K562 (cell line): ENCODE results near the gene MYO1A. TPM values are rescaled to one million over a fixed set of nuclear protein-coding genes. Genes with fewer than 3 reads are reported as not detected.

Experiments
- ATAC-seq: fragments of 200-7000 bp; cut with Tn5 transposase; 3 replicates; pipeline ENCODE4 v1.9.1; 2020; ENCODE audit warnings: moderate library complexity
- BruUV-seq: library from RNA; stranded (reverse); fragments of 400-500 nt; replicated peaks from 2 replicates; lab custom pipeline; 2021; lab: Mats Ljungman, UMichigan
- CTCF ChIA-PET: fragments of 300-600 bp; formaldehyde crosslinking; extraction: SDS; loops from one replicate; lab custom pipeline; 2021; ENCODE audit warnings: low intra/inter-chr PET ratio; lab: Yijun Ruan, JAX
- POLR2A ChIA-PET: fragments of 300-600, 350-650 bp; sonication (Branson Sonifier 250); formaldehyde crosslinking; extraction: SDS; loops from one replicate; lab custom pipeline; 2021; ENCODE audit warnings: antibody characterized with exemption, inconsistent platforms; lab: Yijun Ruan, JAX
- DNase-seq, 4 experiments: peaks; one replicate each; pipeline versions ENCODE4 v3.0.0 to v3.0.0-alpha.2; 2011 to 2018; ENCODE audit warnings: low spot score in 3 of 4, mixed read lengths in 3 of 4; ENCODE audit errors: extremely low read depth in 1 of 4
- FAIRE-seq: peaks from 2 replicates; lab custom pipeline; 2011; peaks lifted over from hg19 to GRCh38; lab: Jason Lieb, UNC
- H2AFZ ChIP-seq: 2 replicates; pipeline ENCODE4 v1.6.0; 2011; ENCODE audit warnings: low read depth, low read length, control low read depth, inconsistent platforms
- H3K27ac ChIP-seq: fragments of 200-600 bp; 3 replicates; pipeline ENCODE4 v1.8.0; 2011; ENCODE audit warnings: low read depth, mild to moderate bottlenecking, control low read depth, inconsistent platforms, low read length, moderate library complexity, mixed read lengths; ENCODE audit errors: extremely low read depth
- H3K27me3 ChIP-seq, 2 experiments: fragments of 300-600 bp in 1 of 2; 2 replicates in 1 of 2; 3 replicates in 1 of 2; pipeline versions ENCODE4 v1.6.0 to v1.8.0; 2011; ENCODE audit warnings: inconsistent platforms in 2 of 2, low read length in 2 of 2, mild to moderate bottlenecking in 1 of 2, mixed read lengths in 1 of 2, moderate library complexity in 1 of 2; ENCODE audit not compliant: control insufficient read depth in 2 of 2, insufficient read depth in 2 of 2
- H3K36me3 ChIP-seq: fragments of 300-600 bp; 3 replicates; pipeline ENCODE4 v1.8.0; 2011; ENCODE audit warnings: mild to moderate bottlenecking, low read length, inconsistent platforms; ENCODE audit not compliant: control insufficient read depth, insufficient read depth
- H3K4me1 ChIP-seq, 2 experiments: fragments of 200-600 bp in 1 of 2; replicated peaks in 1 of 2; 2 replicates in 1 of 2; 3 replicates in 1 of 2; pipeline versions ENCODE4 v1.5.1 to v1.8.0; 2011; ENCODE audit warnings: inconsistent platforms in 2 of 2, low read length in 2 of 2, mild to moderate bottlenecking in 1 of 2, mixed read lengths in 1 of 2, moderate library complexity in 1 of 2; ENCODE audit not compliant: control insufficient read depth in 2 of 2, insufficient read depth in 2 of 2
- H3K4me2 ChIP-seq: 2 replicates; pipeline ENCODE4 v1.6.1; 2011; ENCODE audit warnings: low read length, control low read depth, inconsistent platforms, mixed read lengths; ENCODE audit not compliant: insufficient read depth
- H3K4me3 ChIP-seq: fragments of 200-600 bp; sonication (generic), shearing (Covaris generic); 2 replicates; pipeline ENCODE4 v1.5.1; 2016; ENCODE audit warnings: control low read depth, inconsistent platforms
- H3K79me2 ChIP-seq: fragments of 200-600 bp; 3 replicates; pipeline ENCODE4 v1.8.0; 2011; ENCODE audit warnings: low read length, inconsistent platforms; ENCODE audit not compliant: control insufficient read depth, insufficient read depth
- H3K9ac ChIP-seq, 2 experiments: 2 replicates each; pipeline versions ENCODE4 v1.6.0 to v1.6.1; 2011; ENCODE audit warnings: low read depth in 2 of 2, low read length in 2 of 2, control low read depth in 1 of 2, inconsistent platforms in 1 of 2, mild to moderate bottlenecking in 1 of 2, mixed read lengths in 1 of 2; ENCODE audit not compliant: insufficient read depth in 1 of 2
- H3K9me1 ChIP-seq: one replicate; pipeline ENCODE4 v1.6.0; 2011; ENCODE audit warnings: inconsistent platforms, mild to moderate bottlenecking, low read length, moderate library complexity; ENCODE audit not compliant: control insufficient read depth, insufficient read depth
- H3K9me3 ChIP-seq: replicated peaks from 2 replicates; pipeline ENCODE4 v1.5.1; 2011; ENCODE audit warnings: low read depth, low read length, inconsistent platforms; ENCODE audit not compliant: control insufficient read depth, insufficient read depth
- H4K20me1 ChIP-seq: replicated peaks from 2 replicates; pipeline ENCODE4 v1.6.1; 2011; ENCODE audit warnings: low read length, inconsistent platforms, mixed read lengths; ENCODE audit not compliant: control insufficient read depth, insufficient read depth
- DPF2 ChIP-seq: fragments of 450-650 bp; IDR thresholded peaks from 2 replicates; pipeline ENCODE4 v1.6.1; 2016
- FOXA1 ChIP-seq: fragments of 450-650 bp; IDR thresholded peaks from 2 replicates; pipeline ENCODE4 v1.6.1; 2016; ENCODE audit warnings: mild to moderate bottlenecking, borderline replicate concordance
- HCFC1 ChIP-seq: IDR thresholded peaks from 2 replicates; pipeline ENCODE4 v1.6.1; 2012; ENCODE audit warnings: low read depth, low read length, improper control_type of control experiment
- HEY1 ChIP-seq: fragments of 250-450 bp; sonication (Bioruptor Pico); IDR thresholded peaks from 2 replicates; pipeline ENCODE4 v1.5.0; 2020; ENCODE audit warnings: mild to moderate bottlenecking, moderate library complexity, borderline replicate concordance
- LARP7 ChIP-seq: fragments of 450-650 bp; IDR thresholded peaks from 2 replicates; pipeline ENCODE4 v1.6.1; 2016
- MCM2 ChIP-seq: fragments of 450-650 bp; IDR thresholded peaks from 2 replicates; pipeline ENCODE4 v1.6.1; 2017; ENCODE audit warnings: low read depth, mild to moderate bottlenecking
- MCM3 ChIP-seq: fragments of 450-650 bp; IDR thresholded peaks from 2 replicates; pipeline ENCODE4 v1.6.1; 2016
- MYC ChIP-seq, 2 experiments: fragments of 250-450 bp in 1 of 2; sonication (Bioruptor Pico) in 1 of 2; IDR thresholded peaks; 2 replicates each; pipeline versions ENCODE4 v1.5.1 to v1.6.1; 2012 to 2021; ENCODE audit warnings: low read depth in 2 of 2, borderline replicate concordance in 1 of 2, improper control_type of control experiment in 1 of 2, low read length in 1 of 2, mild to moderate bottlenecking in 1 of 2, moderate library complexity in 1 of 2
- PHF20 ChIP-seq: fragments of 450-650 bp; IDR thresholded peaks from 2 replicates; pipeline ENCODE4 v1.6.1; 2018; ENCODE audit not compliant: partially characterized antibody
- RFX5 ChIP-seq: IDR thresholded peaks from 2 replicates; pipeline ENCODE4 v1.6.1; 2011; ENCODE audit warnings: low read depth, mild to moderate bottlenecking, improper control_type of control experiment, low read length
- TEAD2 ChIP-seq: fragments of 450-650 bp; IDR thresholded peaks from 2 replicates; pipeline ENCODE4 v1.6.1; 2016; ENCODE audit warnings: missing genetic modification characterization, control low read depth, missing compliant biosample characterization
- ZFP1 ChIP-seq: fragments of 450-650 bp; formaldehyde crosslinking; IDR thresholded peaks from 2 replicates; pipeline ENCODE4 v1.4.0; 2020; ENCODE audit warnings: mild to moderate bottlenecking, mixed read lengths
- ZKSCAN1 ChIP-seq: fragments of 150-350 bp; IDR thresholded peaks from 2 replicates; pipeline ENCODE4 v1.6.1; 2016; ENCODE audit warnings: low read depth, low read length
- WGBS: fragments of 100-300 bp; shearing (Covaris generic); methylation state at CpG from one replicate; pipeline ENCODE4 v1.1.6; 2016; ENCODE audit warnings: low coverage, mixed read lengths; ENCODE audit not compliant: insufficient coverage; ENCODE audit errors: missing lambda C conversion rate; 5-methylcytosine and 5-hydroxymethylcytosine counted together
- in situ Hi-C: fragments of 300-500 bp; cut with MboI; formaldehyde crosslinking; loops from 4 replicates; pipeline ENCODE4 v1.15.0; 2018; ENCODE audit warnings: inconsistent platforms, mixed read lengths
- intact Hi-C: fragments of 100-400 bp; cut with micrococcal nuclease; formaldehyde crosslinking; loops from 2 replicates; pipeline ENCODE4 v1.14.2; 2022
- polyA plus RNA-seq, 8 experiments: library from polyadenylated mRNA; depleted of rRNA in 4 of 8; stranded (reverse) in 5 of 8; unstranded in 3 of 8; fragments of >200 nt; fragmentation: Nextera tagmentation in 2 of 8; fragmentation: Illumina TruSeq in 1 of 8; extraction: Ambion mirVana in 2 of 8; extraction: Trizol in 1 of 8; gene quantifications; 2 replicates each; pipeline versions ENCODE4 v1.2.1 to v1.2.3, GENCODE V29; 2011 to 2014; ENCODE audit warnings: inconsistent platforms in 1 of 8, missing spikeins in 1 of 8
- total RNA-seq, 7 experiments: library from RNA; depleted of rRNA in 6 of 7; stranded (reverse); fragments of >200 nt in 6 of 7; fragmentation: Illumina TruSeq in 2 of 7; extraction: Trizol in 2 of 7; gene quantifications; 2 replicates each; pipeline versions ENCODE4 v1.2.1 to v1.2.3, GENCODE V29; 2011 to 2021; ENCODE audit warnings: low replicate concordance in 1 of 7
- TF ChIP-seq, protein P1 (sequence below): fragments of 450-650 bp; formaldehyde crosslinking; IDR thresholded peaks from 2 replicates; pipeline ENCODE4 v1.4.0; 2022; ENCODE audit warnings: missing genetic modification characterization
- TF ChIP-seq, protein P2 (sequence below): fragments of 250-450 bp; sonication (Bioruptor Pico); IDR thresholded peaks from 2 replicates; pipeline ENCODE4 v1.4.0; 2020; ENCODE audit warnings: mild to moderate bottlenecking, moderate library complexity
- TF ChIP-seq, protein P3 (sequence below): IDR thresholded peaks from 3 replicates; pipeline ENCODE4 v1.6.1; 2011; ENCODE audit warnings: borderline replicate concordance, mild to moderate bottlenecking, moderate library complexity; ENCODE audit not compliant: insufficient read length; ENCODE audit errors: extremely low read depth

Gene MYO1A
- total and polyA plus RNA-seq, 9 of the 15 experiments (the other 6 are each of a cell fraction or from before 2014, with no cell fraction given) = 0.03 to 0.29 (median 0.14) TPM; not detected in 2

- FAIRE-seq = peak; percentile 91
- peak overlapping the region; percentile 64; the same call in 1 of the 2 replicates for H2AFZ ChIP-seq
- TF ChIP-seq HCFC1 (no peak), LARP7 (0 out of 2 replicates have a peak, but pooled peaks have one; percentile 15), FOXA1 (no peak), DPF2 (peak; percentile 99), ZFP1 (CRISPR knock-in tag) (no peak), HEY1 (CRISPR knock-in tag) (no peak), PHF20 (no peak), MCM3 (no peak), MCM2 (no peak), TEAD2 (no peak), MYC (IDR thresholded peaks at IDR 0.05; ENCODE audit: low read depth, low read length) (peak; percentile 84), MYC (CRISPR knock-in tag; IDR thresholded peaks at IDR 0.05; ENCODE audit: borderline replicate concordance, low read depth) (no peak), ZKSCAN1 (peak; percentile 66; the same call in 1 of the 2 replicates), RFX5 (no peak)
- TF ChIP-seq, protein P1, sequence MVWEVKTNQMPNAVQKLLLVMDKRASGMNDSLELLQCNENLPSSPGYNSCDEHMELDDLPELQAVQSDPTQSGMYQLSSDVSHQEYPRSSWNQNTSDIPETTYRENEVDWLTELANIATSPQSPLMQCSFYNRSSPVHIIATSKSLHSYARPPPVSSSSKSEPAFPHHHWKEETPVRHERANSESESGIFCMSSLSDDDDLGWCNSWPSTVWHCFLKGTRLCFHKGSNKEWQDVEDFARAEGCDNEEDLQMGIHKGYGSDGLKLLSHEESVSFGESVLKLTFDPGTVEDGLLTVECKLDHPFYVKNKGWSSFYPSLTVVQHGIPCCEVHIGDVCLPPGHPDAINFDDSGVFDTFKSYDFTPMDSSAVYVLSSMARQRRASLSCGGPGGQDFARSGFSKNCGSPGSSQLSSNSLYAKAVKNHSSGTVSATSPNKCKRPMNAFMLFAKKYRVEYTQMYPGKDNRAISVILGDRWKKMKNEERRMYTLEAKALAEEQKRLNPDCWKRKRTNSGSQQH = 0 out of 2 replicates have a peak, but pooled peaks have one; percentile 28
- TF ChIP-seq, protein P2, sequence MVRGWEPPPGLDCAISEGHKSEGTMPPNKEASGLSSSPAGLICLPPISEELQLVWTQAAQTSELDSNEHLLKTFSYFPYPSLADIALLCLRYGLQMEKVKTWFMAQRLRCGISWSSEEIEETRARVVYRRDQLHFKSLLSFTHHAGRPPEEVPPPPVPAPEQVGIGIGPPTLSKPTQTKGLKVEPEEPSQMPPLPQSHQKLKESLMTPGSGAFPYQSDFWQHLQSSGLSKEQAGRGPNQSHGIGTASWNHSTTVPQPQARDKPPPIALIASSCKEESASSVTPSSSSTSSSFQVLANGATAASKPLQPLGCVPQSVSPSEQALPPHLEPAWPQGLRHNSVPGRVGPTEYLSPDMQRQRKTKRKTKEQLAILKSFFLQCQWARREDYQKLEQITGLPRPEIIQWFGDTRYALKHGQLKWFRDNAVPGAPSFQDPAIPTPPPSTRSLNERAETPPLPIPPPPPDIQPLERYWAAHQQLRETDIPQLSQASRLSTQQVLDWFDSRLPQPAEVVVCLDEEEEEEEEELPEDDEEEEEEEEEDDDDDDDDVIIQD = no peak
- TF ChIP-seq, protein P3, sequence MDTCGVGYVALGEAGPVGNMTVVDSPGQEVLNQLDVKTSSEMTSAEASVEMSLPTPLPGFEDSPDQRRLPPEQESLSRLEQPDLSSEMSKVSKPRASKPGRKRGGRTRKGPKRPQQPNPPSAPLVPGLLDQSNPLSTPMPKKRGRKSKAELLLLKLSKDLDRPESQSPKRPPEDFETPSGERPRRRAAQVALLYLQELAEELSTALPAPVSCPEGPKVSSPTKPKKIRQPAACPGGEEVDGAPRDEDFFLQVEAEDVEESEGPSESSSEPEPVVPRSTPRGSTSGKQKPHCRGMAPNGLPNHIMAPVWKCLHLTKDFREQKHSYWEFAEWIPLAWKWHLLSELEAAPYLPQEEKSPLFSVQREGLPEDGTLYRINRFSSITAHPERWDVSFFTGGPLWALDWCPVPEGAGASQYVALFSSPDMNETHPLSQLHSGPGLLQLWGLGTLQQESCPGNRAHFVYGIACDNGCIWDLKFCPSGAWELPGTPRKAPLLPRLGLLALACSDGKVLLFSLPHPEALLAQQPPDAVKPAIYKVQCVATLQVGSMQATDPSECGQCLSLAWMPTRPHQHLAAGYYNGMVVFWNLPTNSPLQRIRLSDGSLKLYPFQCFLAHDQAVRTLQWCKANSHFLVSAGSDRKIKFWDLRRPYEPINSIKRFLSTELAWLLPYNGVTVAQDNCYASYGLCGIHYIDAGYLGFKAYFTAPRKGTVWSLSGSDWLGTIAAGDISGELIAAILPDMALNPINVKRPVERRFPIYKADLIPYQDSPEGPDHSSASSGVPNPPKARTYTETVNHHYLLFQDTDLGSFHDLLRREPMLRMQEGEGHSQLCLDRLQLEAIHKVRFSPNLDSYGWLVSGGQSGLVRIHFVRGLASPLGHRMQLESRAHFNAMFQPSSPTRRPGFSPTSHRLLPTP = no peak
These were observed 61.7 kb downstream of the MYO1A start for GRCh38 chr12:56988207-56988739.

More at GRCh38 chr12:56988207-56988739, 61.7 kb downstream of the MYO1A start:
- no peaks in the 10 kb centered on the region for H3K9me1 ChIP-seq
- DNase-seq (peak; percentile 92 to 97 (median 94)), ATAC-seq (peak; percentile 87)
- H3K36me3 ChIP-seq = no peaks in the 10 kb centered on the region
- peak overlapping the region; percentile 62 for H3K27ac ChIP-seq
- peak overlapping the region; percentile 3; the same call in 1 of the 2 replicates for H3K4me3 ChIP-seq
- no peaks in the 10 kb centered on the region for H3K9me3 ChIP-seq
- 0% methylated on average over 5 of the region's 5 CpGs for WGBS
- H3K4me1 ChIP-seq = peaks cover 29 to 54% of the 10 kb centered on the region in 2 experiments
- no peaks in the 10 kb centered on the region for H3K79me2 ChIP-seq
- no TSS peak for BruUV-seq
- H3K27me3 ChIP-seq = no peaks in the 10 kb centered on the region
- in situ Hi-C loops (loop anchor here (5.0 kb wide), 1 partner anchor 41 kb away; no protein-coding TSS in a partner anchor), intact Hi-C loops (loop anchor here (1.0 to 5.0 kb wide), 4 partner anchors 13 to 231 kb away; partner anchors contain the start of genes SDR9C7 and ZBTB39)
- ChIA-PET CTCF (interaction anchor here (0.6 to 1.7 kb wide), 7 partner anchors 13 to 231 kb away, joined by 3 to 8 read pairs (median 3); no protein-coding TSS in a partner anchor), POLR2A (interaction anchor here (0.7 to 2.1 kb wide), 9 partner anchors 13 to 487 kb away, joined by 3 to 10 read pairs (median 4); partner anchors contain the start of genes STAT6 and TAC3)
- peak overlapping the region; percentile 78 for H3K4me2 ChIP-seq
- H4K20me1 ChIP-seq = no peaks in the 10 kb centered on the region
- peak overlapping the region in 1 of 2 experiments; percentile 35; a peak in 1 of 4 replicates for H3K9ac ChIP-seq
